Left hindlimb (tissue), 1 donor: Measurements from ENCODE around the gene ACOXL.
"Not testable (repeated sequence)": the region's sequence is repeated elsewhere in the genome, so short reads cannot be mapped to it uniquely, and the experiment has no call there.

Experiments
- DNase-seq: peaks from one replicate; pipeline ENCODE4 v3.0.0-alpha.2; 2018

The ACOXL gene

GRCh38 chr2:110832740-110833139 lies 100.4 kb downstream of the ACOXL start:
- DNase-seq = no peak

- no peak for DNase-seq
These were observed 101.9 kb downstream of the ACOXL start for GRCh38 chr2:110834134-110834827.

- no peak for DNase-seq
These were observed 104.3 kb downstream of the ACOXL start for GRCh38 chr2:110836671-110837070.

GRCh38 chr2:110837446-110838409 lies 105.4 kb downstream of the ACOXL start:
- DNase-seq = no peak

GRCh38 chr2:110838657-110839384 lies 106.4 kb downstream of the ACOXL start:
- no peak for DNase-seq

- DNase-seq = no peak
These were observed 108.1 kb downstream of the ACOXL start for GRCh38 chr2:110840508-110840907.

- DNase-seq = no peak
These were observed 109.7 kb downstream of the ACOXL start for GRCh38 chr2:110842048-110842447.

GRCh38 chr2:110843496-110843895 lies 111.1 kb downstream of the ACOXL start:
- DNase-seq = no peak

- no peak for DNase-seq
These were observed 111.7 kb downstream of the ACOXL start for GRCh38 chr2:110843959-110844510.

GRCh38 chr2:110847651-110848050 lies 115.3 kb downstream of the ACOXL start:
- DNase-seq = no peak

- no peak for DNase-seq
These were observed 115.7 kb downstream of the ACOXL start for GRCh38 chr2:110848071-110848470.

- no peak for DNase-seq
These were observed 116.2 kb downstream of the ACOXL start for GRCh38 chr2:110848519-110849030.

GRCh38 chr2:110851531-110851930 lies 119.2 kb downstream of the ACOXL start:
- no peak for DNase-seq

GRCh38 chr2:110852051-110852450 lies 119.7 kb downstream of the ACOXL start:
- no peak for DNase-seq

GRCh38 chr2:110852541-110853263 lies 120.3 kb downstream of the ACOXL start:
- no peak for DNase-seq

GRCh38 chr2:110853516-110853915 lies 121.1 kb downstream of the ACOXL start:
- DNase-seq = no peak

GRCh38 chr2:110853948-110854347 lies 121.6 kb downstream of the ACOXL start:
- DNase-seq = no peak

GRCh38 chr2:110854355-110855081 lies 122.1 kb downstream of the ACOXL start:
- no peak for DNase-seq

GRCh38 chr2:110855841-110856240 lies 123.5 kb downstream of the ACOXL start:
- not testable (repeated sequence) for DNase-seq

GRCh38 chr2:110858135-110858725 lies 125.9 kb downstream of the ACOXL start:
- no peak for DNase-seq
